ENCODE results near the gene C1RL.

DNA sequence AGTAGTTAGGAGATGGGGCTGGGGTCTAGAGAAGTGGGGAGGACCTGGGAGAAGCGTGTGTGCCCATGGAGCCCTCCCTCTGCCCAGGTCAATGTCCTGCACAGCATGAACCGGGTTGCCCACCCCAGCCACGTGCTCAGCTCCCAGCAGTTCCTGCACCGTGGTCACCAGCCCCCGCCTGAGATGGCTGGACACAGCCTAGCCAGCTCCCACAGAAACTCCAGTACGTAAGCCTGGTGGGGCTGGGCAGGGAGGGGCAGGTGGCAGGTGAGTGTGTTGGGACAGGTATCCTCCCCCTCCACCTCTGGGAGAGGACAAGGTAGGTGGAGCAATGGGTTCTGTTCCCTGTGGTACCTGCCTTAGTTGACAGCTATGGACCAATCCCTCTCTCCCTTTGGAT is 41.8 kb upstream of the C1RL start:
- TF ChIP-seq, protein P1, sequence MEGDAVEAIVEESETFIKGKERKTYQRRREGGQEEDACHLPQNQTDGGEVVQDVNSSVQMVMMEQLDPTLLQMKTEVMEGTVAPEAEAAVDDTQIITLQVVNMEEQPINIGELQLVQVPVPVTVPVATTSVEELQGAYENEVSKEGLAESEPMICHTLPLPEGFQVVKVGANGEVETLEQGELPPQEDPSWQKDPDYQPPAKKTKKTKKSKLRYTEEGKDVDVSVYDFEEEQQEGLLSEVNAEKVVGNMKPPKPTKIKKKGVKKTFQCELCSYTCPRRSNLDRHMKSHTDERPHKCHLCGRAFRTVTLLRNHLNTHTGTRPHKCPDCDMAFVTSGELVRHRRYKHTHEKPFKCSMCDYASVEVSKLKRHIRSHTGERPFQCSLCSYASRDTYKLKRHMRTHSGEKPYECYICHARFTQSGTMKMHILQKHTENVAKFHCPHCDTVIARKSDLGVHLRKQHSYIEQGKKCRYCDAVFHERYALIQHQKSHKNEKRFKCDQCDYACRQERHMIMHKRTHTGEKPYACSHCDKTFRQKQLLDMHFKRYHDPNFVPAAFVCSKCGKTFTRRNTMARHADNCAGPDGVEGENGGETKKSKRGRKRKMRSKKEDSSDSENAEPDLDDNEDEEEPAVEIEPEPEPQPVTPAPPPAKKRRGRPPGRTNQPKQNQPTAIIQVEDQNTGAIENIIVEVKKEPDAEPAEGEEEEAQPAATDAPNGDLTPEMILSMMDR (conservative IDR thresholded peaks at IDR 0.05; ENCODE audit: low read depth, low read length): no peak
- TF ChIP-seq CHD1 (IDR thresholded peaks at IDR 0.05; ENCODE audit: low read depth, low read length): no peak
- no peak for TF ChIP-seq POLR2A (IDR thresholded peaks at IDR 0.05; ENCODE audit: low read depth, low read length)
- TF ChIP-seq BHLHE40 (IDR thresholded peaks at IDR 0.05; ENCODE audit: low read depth, low read length): no peak
- no peak for TF ChIP-seq SMC3 (IDR thresholded peaks at IDR 0.05; ENCODE audit: low read depth, low read length)
- TF ChIP-seq CEBPB (IDR thresholded peaks at IDR 0.05; ENCODE audit: low read depth, low read length): no peak
- TF ChIP-seq RAD21 (IDR thresholded peaks at IDR 0.05; ENCODE audit: low read length): no peak

Measured in IMR-90 (cell line).